ENCODE data around the gene AGBL1. TPM values are rescaled to one million over a fixed set of nuclear protein-coding genes. Genes with fewer than 3 reads are reported as not detected.

Gene AGBL1
- total and polyA plus RNA-seq, 2 donors (not counting 3 experiments of a cell fraction or from before 2014, with no cell fraction given), result not detected

DNA sequence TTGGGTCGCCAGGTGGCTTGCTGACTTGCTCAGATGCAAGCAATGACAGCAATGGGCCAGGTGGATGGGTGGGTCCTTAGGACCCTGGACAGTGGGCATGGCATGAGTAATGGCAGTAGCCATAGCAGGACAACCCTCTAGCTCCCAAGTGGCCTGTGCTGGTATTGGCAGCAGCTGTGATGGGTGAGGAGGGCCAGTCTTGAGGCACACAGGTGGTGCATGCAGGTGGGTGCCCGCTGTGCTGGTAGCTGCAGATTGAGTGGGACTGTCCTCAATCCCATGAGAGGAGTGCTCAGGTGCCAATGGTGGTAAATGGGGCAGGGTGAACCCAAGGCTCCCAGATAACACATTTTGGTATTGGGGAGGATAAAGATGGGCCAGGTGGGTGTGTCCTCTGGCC lies 24.2 kb downstream of the AGBL1 start:
- Histone ChIP-seq H2AFZ (ENCODE audit: low read depth, low read length) (no peak overlapping the region), H3K79me2 (ENCODE audit: control insufficient read depth, insufficient read depth, low read length) (no peaks in the 10 kb centered on the region), H3K27ac (ENCODE audit: insufficient read depth, low read depth, low read length) (no peak overlapping the region), H3K9ac (replicated peaks; ENCODE audit: extremely low read depth, insufficient read depth, low read length) (no peak overlapping the region), H3K36me3 (ENCODE audit: control insufficient read depth in 2 of 2, extremely low read depth in 1 of 2, insufficient read depth in 2 of 2, low read length in 2 of 2) (no peaks in the 10 kb centered on the region), H3K4me1 (ENCODE audit: control insufficient read depth, extremely low read depth, insufficient read depth, low read length) (no peaks in the 10 kb centered on the region), H3K27me3 (ENCODE audit: control insufficient read depth in 2 of 2, insufficient read depth in 2 of 2, low read length in 2 of 2) (no peaks in the 10 kb centered on the region), H4K20me1 (replicated peaks; ENCODE audit: control insufficient read depth, extremely low read depth, insufficient read depth, low read length) (no peaks in the 10 kb centered on the region), H3K9me3 (replicated peaks; ENCODE audit: control insufficient read depth, insufficient read depth, low read length) (no peaks in the 10 kb centered on the region), H3K9me1 (replicated peaks; ENCODE audit: control insufficient read depth, extremely low read depth, insufficient read depth, low read length) (no peaks in the 10 kb centered on the region), H3K4me2 (ENCODE audit: insufficient read depth, low read length) (no peak overlapping the region), H3K4me3 (replicated peaks in 1 of 3; ENCODE audit: insufficient read depth in 1 of 3, low read depth in 1 of 3, low read length in 3 of 3) (no peak overlapping the region)
- TF ChIP-seq FOS (IDR thresholded peaks at IDR 0.05; ENCODE audit: borderline replicate concordance, insufficient read depth, low read length), result no peak
- no peak for TF ChIP-seq POLR2A (IDR thresholded peaks at IDR 0.05; ENCODE audit: low read depth, low read length)
- no peak for TF ChIP-seq MYC (IDR thresholded peaks at IDR 0.05; ENCODE audit: low read depth, low read length)
- TF ChIP-seq POLR2AphosphoS5 (IDR thresholded peaks at IDR 0.05; ENCODE audit: insufficient read depth, low read depth, low read length), result no peak
- TF ChIP-seq JUN (IDR thresholded peaks at IDR 0.05; ENCODE audit: borderline replicate concordance, insufficient read depth, insufficient read length, low read depth), result no peak
- no peak for TF ChIP-seq EZH2 (IDR thresholded peaks at IDR 0.05; ENCODE audit: borderline replicate concordance, low read depth, low read length, severe bottlenecking)
- TF ChIP-seq, protein P1, sequence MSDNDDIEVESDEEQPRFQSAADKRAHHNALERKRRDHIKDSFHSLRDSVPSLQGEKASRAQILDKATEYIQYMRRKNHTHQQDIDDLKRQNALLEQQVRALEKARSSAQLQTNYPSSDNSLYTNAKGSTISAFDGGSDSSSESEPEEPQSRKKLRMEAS (IDR thresholded peaks at IDR 0.05; ENCODE audit: insufficient read depth, insufficient read length), result no peak
- TF ChIP-seq, protein P2, sequence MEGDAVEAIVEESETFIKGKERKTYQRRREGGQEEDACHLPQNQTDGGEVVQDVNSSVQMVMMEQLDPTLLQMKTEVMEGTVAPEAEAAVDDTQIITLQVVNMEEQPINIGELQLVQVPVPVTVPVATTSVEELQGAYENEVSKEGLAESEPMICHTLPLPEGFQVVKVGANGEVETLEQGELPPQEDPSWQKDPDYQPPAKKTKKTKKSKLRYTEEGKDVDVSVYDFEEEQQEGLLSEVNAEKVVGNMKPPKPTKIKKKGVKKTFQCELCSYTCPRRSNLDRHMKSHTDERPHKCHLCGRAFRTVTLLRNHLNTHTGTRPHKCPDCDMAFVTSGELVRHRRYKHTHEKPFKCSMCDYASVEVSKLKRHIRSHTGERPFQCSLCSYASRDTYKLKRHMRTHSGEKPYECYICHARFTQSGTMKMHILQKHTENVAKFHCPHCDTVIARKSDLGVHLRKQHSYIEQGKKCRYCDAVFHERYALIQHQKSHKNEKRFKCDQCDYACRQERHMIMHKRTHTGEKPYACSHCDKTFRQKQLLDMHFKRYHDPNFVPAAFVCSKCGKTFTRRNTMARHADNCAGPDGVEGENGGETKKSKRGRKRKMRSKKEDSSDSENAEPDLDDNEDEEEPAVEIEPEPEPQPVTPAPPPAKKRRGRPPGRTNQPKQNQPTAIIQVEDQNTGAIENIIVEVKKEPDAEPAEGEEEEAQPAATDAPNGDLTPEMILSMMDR (IDR thresholded peaks at IDR 0.05; ENCODE audit: extremely low read depth in 1 of 2, insufficient read depth in 1 of 2, low read depth in 1 of 2, low read length in 2 of 2), result no peak
- TF ChIP-seq GATA2 (IDR thresholded peaks at IDR 0.05; ENCODE audit: insufficient read depth, insufficient read length, low read depth, low read length), result no peak
- DNase-seq (ENCODE audit: low read depth, low spot score) (no peak), FAIRE-seq (no peak)
- dilution Hi-C loops (cut with MboI; ENCODE audit: extremely low pct_ligation_motif_present, low sequenced_read_pairs), result no loop called here
- intact Hi-C loops (cut with micrococcal nuclease), result no loop called here
- POLR2A ChIA-PET, result no interaction called here
- CTCF ChIA-PET, result no interaction called here
- BruUV-seq (replicated peaks), result no TSS peak

Measured in endothelial cell of umbilical vein (primary cell).